GM12892 (cell line): ENCODE data around the gene MICAL2.

Experiments used
- POLR2A ChIP-seq: IDR thresholded peaks from 2 replicates; pipeline ENCODE4 v1.6.1; 2011; ENCODE audit warnings: low read depth, low read length, control low read depth
- POLR2AphosphoS5 ChIP-seq: IDR thresholded peaks from 2 replicates; pipeline ENCODE4 v1.6.1; 2011; ENCODE audit warnings: low read depth, low read length, control low read depth
- TAF1 ChIP-seq: IDR thresholded peaks from 2 replicates; pipeline ENCODE4 v1.6.1; 2011; ENCODE audit warnings: low read depth, mild to moderate bottlenecking, control low read depth, low read length, borderline replicate concordance

- TF ChIP-seq POLR2A (no peak), TAF1 (no peak), POLR2AphosphoS5 (no peak)
Measured at GRCh38 chr11:12198251-12199222, 88.1 kb downstream of the MICAL2 start.
